Panc1 (cell line): ENCODE measurements around the gene FAS. TPM values are rescaled to one million over a fixed set of nuclear protein-coding genes. Genes with fewer than 3 reads are reported as not detected.

Source experiments
- ATAC-seq: fragments of 200-7000 bp; cut with Tn5 transposase; 2 replicates; pipeline ENCODE4 v1.9.1; 2020; ENCODE audit warnings: mild to moderate bottlenecking, moderate library complexity
- BruUV-seq: library from RNA; stranded (reverse); fragments of 400-500 nt; replicated peaks from 2 replicates; lab custom pipeline; 2021; lab: Mats Ljungman, UMichigan
- CTCF ChIA-PET: fragments of 300-600 bp; sonication (Branson Sonifier 250); formaldehyde crosslinking; loops from one replicate; lab custom pipeline; 2022; ENCODE audit warnings: antibody characterized with exemption; lab: Charles Lee
- POLR2A ChIA-PET: fragments of 300-600 bp; sonication (Branson Sonifier 250); formaldehyde crosslinking; loops from one replicate; lab custom pipeline; 2022; ENCODE audit warnings: antibody characterized with exemption; lab: Charles Lee
- DNase-seq: peaks from one replicate; pipeline ENCODE4 v3.0.0-alpha.2; 2010; ENCODE audit warnings: low read depth, low spot score
- H3K27ac ChIP-seq: 2 replicates; pipeline ENCODE4 v1.5.1; 2011; ENCODE audit warnings: mild to moderate bottlenecking, low read length, inconsistent platforms
- H3K27me3 ChIP-seq: fragments of 200-500 bp; sonication (Bioruptor generic); 2 replicates; pipeline ENCODE4 v1.6.0; 2014; ENCODE audit warnings: low read length, inconsistent platforms; ENCODE audit not compliant: control insufficient read depth, insufficient read depth
- H3K36me3 ChIP-seq: fragments of 200-500 bp; sonication (Bioruptor generic); 2 replicates; pipeline ENCODE4 v1.5.1; 2014; ENCODE audit warnings: inconsistent platforms, mild to moderate bottlenecking, low read length, moderate library complexity; ENCODE audit not compliant: control insufficient read depth, insufficient read depth
- H3K4me1 ChIP-seq: 2 replicates; pipeline ENCODE4 v1.5.1; 2011; ENCODE audit warnings: inconsistent platforms, mild to moderate bottlenecking, low read length, moderate library complexity; ENCODE audit not compliant: control insufficient read depth, insufficient read depth
- H3K4me3 ChIP-seq, 2 experiments: 2 replicates each; pipeline ENCODE4 v1.5.1; 2011 to 2012; ENCODE audit warnings: low read depth in 2 of 2, low read length in 2 of 2, mild to moderate bottlenecking in 2 of 2, inconsistent platforms in 1 of 2, moderate library complexity in 1 of 2
- H3K9me3 ChIP-seq: fragments of 200-500 bp; sonication (Bioruptor generic); 2 replicates; pipeline ENCODE4 v1.5.1; 2014; ENCODE audit warnings: low read depth, mild to moderate bottlenecking, inconsistent platforms, low read length, moderate library complexity; ENCODE audit not compliant: control insufficient read depth, insufficient read depth
- POLR2AphosphoS5 ChIP-seq: IDR thresholded peaks from 2 replicates; pipeline ENCODE4 v1.6.1; 2012; ENCODE audit warnings: mild to moderate bottlenecking, low read depth, low read length, moderate library complexity
- SIN3A ChIP-seq: IDR thresholded peaks from 2 replicates; pipeline ENCODE4 v1.6.1; 2012; ENCODE audit warnings: low read depth, mild to moderate bottlenecking, low read length, moderate library complexity, borderline replicate concordance; ENCODE audit not compliant: insufficient read depth
- TCF7L2 ChIP-seq: IDR thresholded peaks from 2 replicates; pipeline ENCODE4 v1.6.1; 2011; ENCODE audit warnings: mild to moderate bottlenecking, low read depth, low read length, inconsistent platforms
- in situ Hi-C: cut with HindIII; loops from 2 replicates; pipeline ENCODE4 v1.10.0; 2016; ENCODE audit warnings: low sequenced_read_pairs, low pct_unique_long_range_greater_than_20kb
- intact Hi-C: fragments of 100-400 bp; cut with micrococcal nuclease; formaldehyde crosslinking; loops from one replicate; pipeline ENCODE4 v1.10.0; 2022; ENCODE audit not compliant: unreplicated experiment
- total RNA-seq: library from RNA; stranded (reverse); gene quantifications from one replicate; pipeline ENCODE4 v1.2.1, GENCODE V29; 2021; ENCODE audit not compliant: unreplicated experiment
- TF ChIP-seq, protein P1 (sequence below): fragments of 450-650 bp; IDR thresholded peaks from 2 replicates; pipeline ENCODE4 v1.5.1; 2017; ENCODE audit warnings: mild to moderate bottlenecking
- TF ChIP-seq, protein P2 (sequence below), 2 experiments: IDR thresholded peaks; 2 replicates each; pipeline ENCODE4 v1.6.1; 2011 to 2012; ENCODE audit warnings: low read depth in 2 of 2, control low read depth in 1 of 2, low read length in 1 of 2, mild to moderate bottlenecking in 1 of 2, moderate library complexity in 1 of 2; ENCODE audit not compliant: insufficient read depth in 1 of 2

The FAS gene
- total RNA-seq, 1 experiment from 2014 or later: 8.1 TPM

DNA sequence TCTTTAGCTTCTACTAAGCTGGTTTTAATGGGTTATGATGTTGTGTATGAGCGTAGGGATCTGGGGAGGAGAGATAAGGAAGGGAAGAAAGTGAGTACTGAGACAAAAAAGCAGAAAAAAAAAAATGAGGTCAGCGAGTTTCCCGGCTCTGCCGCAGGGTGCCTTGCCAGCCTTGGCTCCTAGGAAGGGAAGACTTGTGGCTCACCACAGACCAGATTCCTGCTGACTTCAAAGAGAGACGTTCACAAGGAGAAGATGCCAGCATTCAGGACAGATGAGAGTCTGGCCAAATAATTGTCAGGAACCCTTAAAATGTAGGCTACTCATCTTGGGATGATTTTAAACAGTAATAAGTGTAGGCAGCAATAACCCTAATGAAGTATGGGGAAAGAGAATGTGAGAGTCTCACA, 11.4 kb upstream of the FAS start:
- no peak for DNase-seq
- BruUV-seq: no TSS peak
- intact Hi-C loops: no loop called here
- H3K36me3 ChIP-seq: no peaks in the 10 kb centered on the region
- peaks cover 10% of the 10 kb centered on the region; the same call in 1 of the 2 replicates for H3K4me1 ChIP-seq
- no peak overlapping the region for H3K27ac ChIP-seq
- ChIA-PET CTCF (no interaction called here), POLR2A (no interaction called here)
- no peaks in the 10 kb centered on the region for H3K27me3 ChIP-seq
- no peak overlapping the region for H3K4me3 ChIP-seq
- TF ChIP-seq SIN3A: no peak
- TF ChIP-seq TCF7L2: no peak
- ATAC-seq: no peak
- in situ Hi-C loops: no loop called here
- no peaks in the 10 kb centered on the region for H3K9me3 ChIP-seq

DNA sequence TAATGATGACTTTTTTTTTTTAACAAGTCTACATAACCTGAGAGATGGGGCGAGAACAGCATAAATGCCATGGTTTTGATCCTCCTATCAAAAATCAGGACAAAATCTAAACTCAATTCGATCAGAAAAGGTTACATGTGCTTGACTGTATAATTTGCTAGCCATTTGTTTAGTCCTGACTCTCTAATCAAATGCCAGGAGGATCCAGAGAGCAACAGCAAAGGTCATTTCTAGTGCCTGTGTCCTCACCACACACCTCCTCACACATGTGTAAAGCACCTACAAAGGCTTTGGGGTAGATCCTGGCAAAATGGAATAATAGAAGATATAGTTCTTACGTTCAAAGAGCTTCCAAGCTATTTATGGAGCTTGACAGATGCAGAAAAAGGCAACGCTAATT, 11.0 kb upstream of the FAS start:
- ATAC-seq: no peak
- POLR2A ChIA-PET: no interaction called here
- in situ Hi-C loops: no loop called here

DNA sequence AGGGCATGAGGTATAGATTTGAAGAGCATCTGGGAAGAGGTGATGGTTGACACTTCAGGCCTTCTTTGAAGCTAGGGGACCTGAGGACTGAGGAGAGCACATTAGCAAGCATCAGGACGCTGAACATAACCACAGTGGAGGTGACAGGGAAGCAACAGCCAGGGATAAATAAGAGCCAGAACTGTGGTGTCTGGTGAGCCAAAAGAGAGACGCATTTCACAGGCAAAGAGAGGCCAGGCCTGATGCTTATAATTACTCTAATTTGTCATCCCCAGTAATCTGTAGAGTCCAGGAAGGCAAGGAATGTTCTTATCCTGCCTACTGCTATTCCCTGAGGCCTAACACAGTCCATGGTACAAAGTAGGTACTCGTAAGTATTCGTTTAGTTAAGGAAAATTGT, 10.4 kb upstream of the FAS start:
- no peak overlapping the region for H3K4me3 ChIP-seq
- H3K36me3 ChIP-seq: no peaks in the 10 kb centered on the region
- no peak for DNase-seq
- no TSS peak for BruUV-seq
- TF ChIP-seq, protein P1, sequence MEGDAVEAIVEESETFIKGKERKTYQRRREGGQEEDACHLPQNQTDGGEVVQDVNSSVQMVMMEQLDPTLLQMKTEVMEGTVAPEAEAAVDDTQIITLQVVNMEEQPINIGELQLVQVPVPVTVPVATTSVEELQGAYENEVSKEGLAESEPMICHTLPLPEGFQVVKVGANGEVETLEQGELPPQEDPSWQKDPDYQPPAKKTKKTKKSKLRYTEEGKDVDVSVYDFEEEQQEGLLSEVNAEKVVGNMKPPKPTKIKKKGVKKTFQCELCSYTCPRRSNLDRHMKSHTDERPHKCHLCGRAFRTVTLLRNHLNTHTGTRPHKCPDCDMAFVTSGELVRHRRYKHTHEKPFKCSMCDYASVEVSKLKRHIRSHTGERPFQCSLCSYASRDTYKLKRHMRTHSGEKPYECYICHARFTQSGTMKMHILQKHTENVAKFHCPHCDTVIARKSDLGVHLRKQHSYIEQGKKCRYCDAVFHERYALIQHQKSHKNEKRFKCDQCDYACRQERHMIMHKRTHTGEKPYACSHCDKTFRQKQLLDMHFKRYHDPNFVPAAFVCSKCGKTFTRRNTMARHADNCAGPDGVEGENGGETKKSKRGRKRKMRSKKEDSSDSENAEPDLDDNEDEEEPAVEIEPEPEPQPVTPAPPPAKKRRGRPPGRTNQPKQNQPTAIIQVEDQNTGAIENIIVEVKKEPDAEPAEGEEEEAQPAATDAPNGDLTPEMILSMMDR: no peak
- TF ChIP-seq SIN3A (no peak), TCF7L2 (no peak)
- peaks cover 5% of the 10 kb centered on the region; the same call in 1 of the 2 replicates for H3K4me1 ChIP-seq
- H3K27ac ChIP-seq: no peak overlapping the region
- POLR2A ChIA-PET: no interaction called here
- intact Hi-C loops: no loop called here
- no peaks in the 10 kb centered on the region for H3K27me3 ChIP-seq
- CTCF ChIA-PET: no interaction called here
- ATAC-seq: no peak
- H3K9me3 ChIP-seq: no peaks in the 10 kb centered on the region
- in situ Hi-C loops: no loop called here

More for the DNA sequence above, 11.0 kb upstream of the FAS start:
- Histone ChIP-seq H3K27ac (no peak overlapping the region), H3K9me3 (no peaks in the 10 kb centered on the region), H3K4me3 (no peak overlapping the region), H3K4me1 (peaks cover 7% of the 10 kb centered on the region; the same call in 1 of the 2 replicates), H3K36me3 (no peaks in the 10 kb centered on the region), H3K27me3 (no peaks in the 10 kb centered on the region)
- DNase-seq: no peak
- BruUV-seq: no TSS peak
- TF ChIP-seq, protein P2, sequence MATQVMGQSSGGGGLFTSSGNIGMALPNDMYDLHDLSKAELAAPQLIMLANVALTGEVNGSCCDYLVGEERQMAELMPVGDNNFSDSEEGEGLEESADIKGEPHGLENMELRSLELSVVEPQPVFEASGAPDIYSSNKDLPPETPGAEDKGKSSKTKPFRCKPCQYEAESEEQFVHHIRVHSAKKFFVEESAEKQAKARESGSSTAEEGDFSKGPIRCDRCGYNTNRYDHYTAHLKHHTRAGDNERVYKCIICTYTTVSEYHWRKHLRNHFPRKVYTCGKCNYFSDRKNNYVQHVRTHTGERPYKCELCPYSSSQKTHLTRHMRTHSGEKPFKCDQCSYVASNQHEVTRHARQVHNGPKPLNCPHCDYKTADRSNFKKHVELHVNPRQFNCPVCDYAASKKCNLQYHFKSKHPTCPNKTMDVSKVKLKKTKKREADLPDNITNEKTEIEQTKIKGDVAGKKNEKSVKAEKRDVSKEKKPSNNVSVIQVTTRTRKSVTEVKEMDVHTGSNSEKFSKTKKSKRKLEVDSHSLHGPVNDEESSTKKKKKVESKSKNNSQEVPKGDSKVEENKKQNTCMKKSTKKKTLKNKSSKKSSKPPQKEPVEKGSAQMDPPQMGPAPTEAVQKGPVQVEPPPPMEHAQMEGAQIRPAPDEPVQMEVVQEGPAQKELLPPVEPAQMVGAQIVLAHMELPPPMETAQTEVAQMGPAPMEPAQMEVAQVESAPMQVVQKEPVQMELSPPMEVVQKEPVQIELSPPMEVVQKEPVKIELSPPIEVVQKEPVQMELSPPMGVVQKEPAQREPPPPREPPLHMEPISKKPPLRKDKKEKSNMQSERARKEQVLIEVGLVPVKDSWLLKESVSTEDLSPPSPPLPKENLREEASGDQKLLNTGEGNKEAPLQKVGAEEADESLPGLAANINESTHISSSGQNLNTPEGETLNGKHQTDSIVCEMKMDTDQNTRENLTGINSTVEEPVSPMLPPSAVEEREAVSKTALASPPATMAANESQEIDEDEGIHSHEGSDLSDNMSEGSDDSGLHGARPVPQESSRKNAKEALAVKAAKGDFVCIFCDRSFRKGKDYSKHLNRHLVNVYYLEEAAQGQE (IDR thresholded peaks at IDR 0.05; ENCODE audit: insufficient read depth in 1 of 2, low read depth in 2 of 2, low read length in 1 of 2): no peak
- TF ChIP-seq POLR2AphosphoS5: no peak
- TF ChIP-seq, protein P1: no peak
- no peak for TF ChIP-seq TCF7L2
- CTCF ChIA-PET: no interaction called here
- intact Hi-C loops: no loop called here
